HG03558 (cell line): ENCODE measurements around the gene YAE1.

Experiments
- ATAC-seq: cut with Tn5 transposase; IDR thresholded peaks from one replicate; pipeline ENCODE4 v1.9.1; 2021; ENCODE audit warnings: moderate number of reproducible peaks; ENCODE audit not compliant: unreplicated experiment; ENCODE audit errors: extremely low read depth

Gene YAE1

DNA sequence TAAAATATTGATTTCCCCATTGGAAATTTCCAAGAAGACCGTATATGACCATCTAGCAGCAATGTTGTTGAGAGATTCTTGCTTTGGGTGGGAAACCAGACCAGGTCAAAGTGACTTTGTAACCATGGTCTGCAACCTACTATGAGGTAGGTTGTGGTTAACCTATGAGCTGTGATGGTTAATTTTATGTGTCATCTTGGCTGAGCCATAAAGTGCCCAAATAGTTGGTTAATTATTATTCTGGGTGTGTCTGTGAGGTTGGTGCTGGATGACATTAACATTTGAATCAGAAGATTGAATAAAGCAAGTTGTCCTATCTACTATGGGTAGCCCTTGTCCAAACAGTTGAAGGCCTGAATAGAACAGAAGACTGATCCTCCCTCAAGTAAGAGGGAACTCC lies 38.9 kb downstream of the YAE1 start:
- no peak for ATAC-seq

DNA sequence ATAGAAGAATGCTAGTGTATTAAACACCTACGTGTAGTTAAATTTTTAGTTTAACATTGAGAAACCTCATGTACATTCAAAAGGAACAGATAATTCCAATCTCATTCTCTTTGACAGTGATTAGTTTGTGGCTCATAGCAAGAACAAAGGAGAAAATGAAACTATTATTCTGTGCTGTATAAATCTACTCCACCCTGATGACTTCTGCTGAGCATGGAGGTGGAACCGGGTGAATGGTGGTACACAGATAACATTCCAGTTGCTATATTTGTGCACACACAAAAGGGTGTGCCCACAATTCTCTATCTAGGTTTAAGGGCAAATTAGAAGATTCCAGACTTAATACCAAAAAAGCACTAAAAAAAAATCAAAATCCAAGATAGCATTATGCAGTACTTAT lies 40.1 kb downstream of the YAE1 start:
- ATAC-seq, result no peak

DNA sequence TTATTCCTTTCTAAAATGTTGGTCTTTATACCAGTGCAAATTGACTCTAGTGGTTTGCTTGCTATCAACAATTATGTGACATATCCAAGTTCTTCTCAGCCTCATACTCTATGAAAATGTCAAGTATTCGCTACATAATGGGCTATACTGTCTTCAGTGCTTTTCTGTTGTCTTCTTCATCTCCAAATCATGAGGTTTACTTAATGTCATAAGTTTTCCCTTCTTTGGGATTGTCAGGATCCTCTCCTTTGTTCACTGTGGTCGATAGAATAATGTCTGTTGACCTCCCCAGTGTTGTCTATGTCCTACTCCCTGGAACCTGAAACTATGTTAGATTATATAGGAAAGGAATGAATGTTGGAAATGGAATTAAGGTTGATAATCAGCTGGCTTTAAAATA lies 40.7 kb downstream of the YAE1 start:
- no peak for ATAC-seq

DNA sequence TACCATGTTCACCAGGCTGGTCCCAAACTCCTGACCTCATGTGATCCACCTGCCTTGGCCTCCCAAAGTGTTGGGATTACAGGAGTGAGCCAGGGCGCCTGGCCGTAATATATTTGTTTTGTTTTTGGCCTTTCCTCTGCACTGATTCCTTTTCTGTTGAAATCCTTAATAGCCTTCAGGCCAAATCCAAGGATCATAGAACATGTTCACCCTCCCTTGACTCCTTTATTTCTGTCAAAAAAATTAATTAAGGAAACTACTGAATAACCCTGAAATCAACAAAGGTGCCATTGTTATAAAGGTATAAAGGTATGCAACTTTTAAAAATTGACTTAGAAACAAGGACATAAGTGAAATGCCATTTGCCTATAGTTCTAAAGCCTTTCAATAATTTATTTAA lies 41.7 kb downstream of the YAE1 start:
- ATAC-seq, result no peak

DNA sequence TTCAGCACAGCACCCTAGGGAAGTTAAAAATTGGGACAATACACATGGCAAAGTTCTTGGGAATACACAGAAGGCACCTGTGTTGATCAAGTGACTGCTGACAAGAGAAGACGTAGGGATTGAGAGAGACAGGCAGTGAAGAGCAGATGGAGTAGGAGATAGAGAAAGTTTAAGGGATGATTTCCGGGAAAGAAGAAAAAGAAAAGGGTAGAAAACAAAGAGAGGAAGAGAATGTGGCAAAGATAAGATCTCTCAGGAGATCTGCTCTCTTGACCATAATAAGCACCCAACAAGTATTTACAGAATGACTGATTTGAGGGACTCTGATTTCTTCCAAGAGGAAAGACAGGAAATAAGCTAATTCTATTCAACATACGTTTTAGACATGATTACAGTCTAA lies 42.1 kb downstream of the YAE1 start:
- no peak for ATAC-seq

DNA sequence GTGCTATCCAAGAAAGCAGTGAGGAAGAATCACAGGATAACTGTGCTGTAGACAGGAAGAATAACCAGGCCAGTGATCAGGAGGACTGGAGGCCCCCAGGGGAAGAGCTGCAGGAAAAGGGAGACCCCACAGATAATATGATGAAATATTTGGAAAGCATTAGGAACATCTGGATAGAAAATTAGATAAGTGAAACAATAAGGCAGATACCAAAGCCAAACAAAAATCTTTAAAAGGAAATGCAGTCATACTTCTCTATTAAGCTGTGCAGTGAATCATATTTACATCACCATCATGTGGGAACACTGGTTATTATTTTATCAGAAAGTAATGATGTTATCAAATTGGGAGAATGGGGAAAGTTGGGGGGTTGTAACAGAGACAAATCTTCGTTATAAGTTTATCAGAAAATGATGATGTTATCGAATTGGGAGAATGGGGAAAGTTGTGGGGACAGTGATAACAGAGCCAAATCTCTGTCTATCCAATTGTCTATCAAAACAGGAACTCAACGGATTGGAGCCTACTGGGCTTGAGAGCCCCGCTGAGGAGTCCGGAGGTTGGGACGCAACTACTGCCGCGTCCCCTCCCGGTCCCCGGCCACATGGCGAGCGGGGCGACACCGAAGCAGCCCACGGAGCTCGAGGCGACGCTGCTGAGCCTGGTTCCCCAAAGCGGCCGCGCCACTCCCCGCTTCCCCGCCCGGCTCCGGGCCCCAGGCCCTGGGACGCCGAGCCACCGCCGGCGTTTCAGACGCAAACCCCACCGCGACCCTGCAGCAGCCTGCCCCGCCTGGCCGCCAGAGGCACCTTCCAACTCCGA lies 43.1 kb downstream of the YAE1 start:
- ATAC-seq, result no peak

DNA sequence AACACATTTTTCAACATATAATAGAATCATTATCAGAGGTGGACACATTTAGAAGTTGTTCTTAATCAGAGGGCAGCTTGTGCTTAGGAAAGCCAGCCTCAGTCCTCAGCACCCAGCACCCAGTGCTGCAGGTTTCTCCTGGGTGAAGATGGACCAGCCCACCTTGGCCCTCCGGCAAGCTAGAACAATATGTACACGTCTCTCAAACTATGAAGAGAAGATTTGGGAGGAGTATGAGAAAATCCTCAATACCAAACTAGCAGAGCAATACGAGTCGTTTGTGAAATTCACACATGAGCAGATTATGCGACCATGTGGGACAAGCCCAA lies 43.7 kb downstream of the YAE1 start:
- no peak for ATAC-seq

DNA sequence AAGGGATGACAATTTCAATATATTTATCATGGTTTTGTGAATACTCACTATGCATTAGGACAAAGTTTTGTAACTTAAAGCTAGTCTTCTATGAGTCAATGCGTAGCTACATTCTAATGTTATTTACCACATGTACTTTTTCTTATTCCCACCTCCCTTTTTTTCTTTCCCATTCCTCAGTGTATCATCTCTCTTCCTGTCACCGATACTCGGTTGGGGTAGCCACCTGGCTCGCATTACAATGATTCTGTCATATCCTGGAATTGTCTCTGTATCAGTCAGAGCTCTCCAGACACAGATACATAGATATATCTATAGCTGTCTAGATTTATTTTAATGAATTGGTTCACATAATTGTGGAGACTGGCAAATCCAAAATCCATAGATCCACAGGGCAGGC lies 47.4 kb downstream of the YAE1 start:
- ATAC-seq, result no peak

DNA sequence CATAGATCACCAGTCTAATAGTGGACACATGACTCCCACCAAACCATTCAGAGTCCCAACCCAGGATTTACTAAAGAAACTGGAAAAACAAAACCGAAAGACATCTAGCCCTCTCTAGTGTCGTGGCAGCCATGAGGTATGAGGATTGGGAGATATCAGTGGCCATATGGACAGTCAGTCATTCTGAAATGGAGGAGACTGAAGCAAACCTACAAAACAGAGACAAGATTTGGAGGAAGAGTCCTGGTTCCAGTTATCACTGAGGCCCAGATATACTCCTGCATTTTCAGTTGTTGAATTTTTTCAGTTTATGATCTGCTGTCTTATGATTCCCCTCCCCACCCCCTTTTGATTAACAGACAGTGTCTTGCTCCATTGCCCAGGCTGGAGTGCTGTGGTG lies 48.1 kb downstream of the YAE1 start:
- ATAC-seq, result no peak

DNA sequence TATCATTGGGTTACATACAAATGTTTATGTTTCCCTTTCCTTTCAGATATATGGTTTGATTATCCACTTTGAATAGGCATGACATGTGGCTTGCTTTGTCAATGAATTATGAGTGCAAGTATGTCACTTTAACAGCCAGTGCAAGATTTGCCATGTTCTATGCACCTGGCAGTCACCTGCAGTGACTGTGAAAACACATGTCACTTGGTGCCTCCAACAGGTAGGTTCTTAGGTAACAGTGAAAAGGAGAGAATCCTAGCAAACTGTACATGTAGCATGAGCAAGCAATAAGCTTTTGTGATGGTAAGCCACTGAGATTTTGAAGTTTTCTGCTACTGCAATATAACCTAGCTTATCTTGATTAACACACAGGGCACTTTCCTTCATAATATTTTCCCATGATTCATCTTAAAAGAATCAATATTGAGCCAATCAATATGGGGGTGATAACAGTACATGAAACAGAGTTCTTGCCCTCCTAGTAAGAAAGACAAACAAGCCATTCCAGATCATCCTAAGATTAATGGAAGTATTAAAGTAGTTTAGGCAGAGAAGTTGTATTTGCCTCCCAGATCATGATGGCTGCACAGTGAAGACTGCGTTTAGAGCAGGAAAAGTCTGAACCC lies 49.3 kb downstream of the YAE1 start:
- ATAC-seq, result no peak

DNA sequence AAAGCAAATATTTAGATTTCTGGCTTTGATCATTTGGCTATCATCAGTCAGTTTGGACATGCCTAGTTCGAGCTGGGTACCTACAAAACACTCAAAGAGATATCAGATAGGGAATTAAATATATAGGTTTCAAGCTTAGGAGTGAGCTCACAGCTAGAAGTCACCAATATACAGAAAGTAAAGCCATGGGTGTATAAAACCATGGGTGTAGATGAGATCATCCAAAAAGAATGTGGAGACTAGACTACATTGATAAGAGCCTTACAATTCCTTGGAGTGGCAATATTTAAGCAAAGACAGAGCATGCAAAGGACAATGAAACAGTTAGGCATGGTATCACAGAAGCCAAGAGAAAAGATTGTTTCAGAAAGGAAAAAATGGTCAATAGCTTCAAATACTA lies 49.9 kb downstream of the YAE1 start:
- ATAC-seq, result no peak

DNA sequence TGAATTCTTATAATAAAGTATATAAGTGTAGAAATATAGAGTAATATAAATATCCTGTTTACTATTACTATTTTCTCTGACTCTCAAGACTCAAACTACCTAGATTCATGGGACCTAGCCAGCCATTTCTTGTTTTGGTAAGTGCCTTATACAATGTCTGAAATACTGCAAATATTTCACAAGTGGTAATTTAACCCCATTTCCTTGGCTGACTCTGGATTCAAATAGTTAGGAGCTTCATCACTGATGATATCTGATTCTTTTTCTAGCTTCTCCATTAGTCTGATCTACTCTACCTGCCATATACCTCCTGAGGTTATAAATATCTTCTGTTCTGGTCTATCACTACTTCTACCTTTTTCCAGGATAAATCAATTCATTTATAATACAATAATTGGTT lies 50.8 kb downstream of the YAE1 start:
- ATAC-seq, result no peak

DNA sequence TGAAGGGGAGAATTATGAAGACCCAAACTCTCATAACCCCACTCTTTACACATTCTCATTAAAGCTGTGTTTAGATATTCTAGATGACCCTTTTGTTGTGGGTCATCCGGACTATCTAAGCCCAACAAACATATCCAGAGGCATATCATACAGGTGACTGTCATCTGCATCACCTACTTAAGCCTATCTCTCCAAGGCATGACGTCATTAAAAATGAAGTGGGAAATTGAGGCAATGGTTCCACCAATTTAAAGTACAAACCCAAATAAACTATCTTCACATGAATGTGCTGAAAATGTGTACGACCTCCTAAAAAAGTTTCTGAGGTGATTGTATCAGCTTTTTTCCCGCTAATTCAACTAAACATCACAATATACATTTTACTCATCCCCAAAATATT lies 52.7 kb downstream of the YAE1 start:
- no peak for ATAC-seq

DNA sequence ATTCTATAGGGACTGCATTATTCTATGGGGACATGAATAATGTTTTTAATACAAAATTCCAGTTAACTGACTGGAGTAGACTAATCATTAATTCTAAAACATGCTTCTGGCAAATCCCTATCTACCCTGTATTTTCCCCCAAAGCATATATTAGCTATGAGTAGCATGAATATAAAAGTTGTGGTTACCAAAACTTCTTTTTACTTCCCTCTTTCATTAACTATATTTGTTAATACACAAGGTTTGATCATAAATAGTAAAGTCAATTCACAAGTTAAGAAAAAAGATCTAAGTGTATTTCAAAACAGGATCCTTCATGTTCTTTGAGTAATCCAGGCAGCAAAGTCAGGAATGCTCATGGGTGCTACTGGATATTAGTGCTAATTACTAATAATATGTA lies 54.3 kb downstream of the YAE1 start:
- no peak for ATAC-seq

DNA sequence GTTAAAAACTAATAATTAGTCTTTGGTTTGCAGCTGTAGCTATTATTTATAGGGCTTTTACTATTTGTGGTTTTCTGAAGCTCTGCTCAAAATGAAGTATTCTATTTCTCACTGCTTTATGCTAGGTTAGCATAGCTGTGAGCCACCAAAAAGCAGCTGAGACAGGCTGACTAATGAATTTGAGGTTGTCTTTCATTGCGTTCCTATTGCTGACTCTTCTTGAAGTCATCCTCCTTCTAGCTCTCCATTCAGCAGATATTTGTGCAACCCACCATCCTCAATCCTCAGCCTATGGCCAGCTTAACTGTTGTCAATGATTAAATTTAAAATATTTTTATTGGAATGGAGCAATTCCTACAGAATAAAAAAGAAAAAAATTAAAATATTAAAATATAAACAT lies 55.1 kb downstream of the YAE1 start:
- no peak for ATAC-seq

DNA sequence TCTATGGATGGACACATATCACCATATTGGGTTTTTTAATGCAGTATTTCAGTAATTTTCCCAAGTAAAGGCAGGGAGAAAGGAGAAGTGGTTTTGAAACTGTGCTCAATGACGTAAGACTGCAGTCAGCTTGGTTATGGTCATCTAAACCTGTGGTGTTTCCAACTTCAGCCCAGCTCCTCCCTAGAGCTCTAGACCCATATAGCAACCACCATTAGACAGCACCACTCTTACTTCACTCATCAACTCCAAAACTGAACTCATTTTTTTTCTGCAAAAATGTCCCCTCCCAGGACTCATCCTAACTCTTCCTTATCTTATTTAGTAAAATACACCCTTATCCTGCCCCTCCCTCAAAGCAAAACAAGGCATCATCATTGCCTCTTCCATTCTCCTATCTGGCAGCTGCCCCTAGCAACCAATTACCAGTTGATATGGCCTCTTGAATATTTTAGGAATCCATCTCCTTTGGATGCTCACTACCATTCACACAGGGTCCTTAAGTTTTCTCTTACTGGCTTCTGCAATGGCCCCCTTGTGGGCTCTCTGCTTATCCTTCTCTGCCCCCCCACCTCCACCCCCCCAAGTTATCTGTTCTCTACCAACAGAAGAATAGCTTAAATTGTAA lies 55.7 kb downstream of the YAE1 start:
- no peak for ATAC-seq
